HepG2 (cell line): ENCODE data around the gene IMPACT. TPM values are rescaled to one million over a fixed set of nuclear protein-coding genes. Genes with fewer than 3 reads are reported as not detected.

Experiments
- AGO2 ChIP-seq: fragments of 200-400 bp; formaldehyde crosslinking; optimal IDR thresholded peaks from 2 replicates; pipeline ENCODE3; 2017; ENCODE audit warnings: mild to moderate bottlenecking, low read depth, low read length, moderate library complexity
- CBX1 ChIP-seq: IDR thresholded peaks from one replicate; pipeline ENCODE4 v1.6.1; 2016; ENCODE audit warnings: antibody characterized with exemption, low read depth
- ELF1 ChIP-seq: sonication (generic); formaldehyde crosslinking; IDR thresholded peaks from 2 replicates; pipeline ENCODE4 v1.4.0; 2020; ENCODE audit warnings: missing genetic modification reagents
- GABPA ChIP-seq, 2 experiments: IDR thresholded peaks; 2 replicates each; pipeline ENCODE4 v1.6.1; 2011 to 2016; ENCODE audit warnings: low read depth in 2 of 2, low read length in 1 of 2, missing biosample characterization in 1 of 2, missing genetic modification characterization in 1 of 2
- IRX3 ChIP-seq: sonication (generic); formaldehyde crosslinking; IDR thresholded peaks from 2 replicates; pipeline ENCODE4 v1.8.1; 2023; ENCODE audit warnings: mild to moderate bottlenecking, low read depth, missing genetic modification reagents, borderline replicate concordance
- MXI1 ChIP-seq: IDR thresholded peaks from 3 replicates; pipeline ENCODE4 v1.6.1; 2012; ENCODE audit warnings: low read depth, low read length, inconsistent platforms, borderline replicate concordance
- NFRKB ChIP-seq: fragments of 450-650 bp; IDR thresholded peaks from 2 replicates; pipeline ENCODE4 v1.6.1; 2017
- NR2F2 ChIP-seq: IDR thresholded peaks from 2 replicates; pipeline ENCODE4 v1.6.1; 2012; ENCODE audit warnings: low read depth, inconsistent platforms, borderline replicate concordance
- ZBTB42 ChIP-seq: sonication (generic); formaldehyde crosslinking; IDR thresholded peaks from 2 replicates; pipeline ENCODE4 v1.5.0; 2020; ENCODE audit warnings: mild to moderate bottlenecking, missing genetic modification reagents
- ZNF12 ChIP-seq: sonication (generic); formaldehyde crosslinking; IDR thresholded peaks from 2 replicates; pipeline ENCODE4 v1.5.0; 2020; ENCODE audit warnings: missing genetic modification reagents
- ZNF367 ChIP-seq: sonication (generic); formaldehyde crosslinking; IDR thresholded peaks from 2 replicates; pipeline ENCODE4 v1.4.0; 2020; ENCODE audit warnings: missing genetic modification reagents, borderline replicate concordance
- ZNF441 ChIP-seq: sonication (generic); formaldehyde crosslinking; IDR thresholded peaks from 2 replicates; pipeline ENCODE4 v1.7.0; 2021; ENCODE audit warnings: missing genetic modification reagents, borderline replicate concordance
- ZNF607 ChIP-seq: sonication (generic); formaldehyde crosslinking; IDR thresholded peaks from 2 replicates; pipeline ENCODE4 v1.5.1; 2020; ENCODE audit warnings: missing genetic modification reagents, mild to moderate bottlenecking, borderline replicate concordance
- ZNF773 ChIP-seq: sonication (generic); formaldehyde crosslinking; IDR thresholded peaks from 2 replicates; pipeline ENCODE4 v1.4.0; 2020; ENCODE audit warnings: missing genetic modification reagents, borderline replicate concordance
- ZNF879 ChIP-seq: sonication (generic); formaldehyde crosslinking; IDR thresholded peaks from 2 replicates; pipeline ENCODE4 v1.8.1; 2023; ENCODE audit warnings: missing genetic modification reagents
- ZNF883 ChIP-seq: sonication (generic); formaldehyde crosslinking; IDR thresholded peaks from 2 replicates; pipeline ENCODE4 v1.5.1; 2020; ENCODE audit warnings: mild to moderate bottlenecking, missing genetic modification reagents; ENCODE audit errors: not compliant biosample characterization
- polyA plus RNA-seq, 8 experiments: library from polyadenylated mRNA; depleted of rRNA in 3 of 8; stranded (reverse) in 7 of 8; unstranded in 1 of 8; fragments of >200 nt; fragmentation: Illumina TruSeq in 4 of 8; extraction: Trizol in 4 of 8; gene quantifications; 2 replicates each; pipeline versions ENCODE4 v1.2.1 to v1.2.3, GENCODE V29; 2011 to 2016; ENCODE audit warnings: low read depth in 4 of 8, missing spikeins in 1 of 8, mixed read lengths in 1 of 8; ENCODE audit not compliant: insufficient read depth in 1 of 8
- total RNA-seq, 5 experiments: library from RNA; depleted of rRNA; stranded (reverse); fragments of >200 nt; fragmentation: Illumina TruSeq; extraction: Trizol; gene quantifications; 2 replicates each; pipeline ENCODE4 v1.2.3, GENCODE V29; 2016; ENCODE audit warnings: low read depth in 1 of 5
- TF ChIP-seq, protein P1 (sequence below): IDR thresholded peaks from 2 replicates; pipeline ENCODE4 v1.6.1; 2016; ENCODE audit warnings: missing compliant biosample characterization, missing genetic modification reagents, borderline replicate concordance
- TF ChIP-seq, protein P2 (sequence below): sonication (generic); formaldehyde crosslinking; IDR thresholded peaks from 2 replicates; pipeline ENCODE4 v1.8.0; 2022; ENCODE audit warnings: missing genetic modification reagents, low read depth, mild to moderate bottlenecking, borderline replicate concordance
- TF ChIP-seq, protein P3 (sequence below): sonication (generic); formaldehyde crosslinking; IDR thresholded peaks from one replicate; pipeline ENCODE4 v1.5.1; 2020; ENCODE audit warnings: mild to moderate bottlenecking, missing genetic modification reagents; ENCODE audit errors: not compliant biosample characterization

The IMPACT gene
- total and polyA plus RNA-seq, 2 of the 13 experiments (the other 11 are each of a cell fraction or from before 2014, with no cell fraction given) = 5.0 to 7.7 TPM

DNA sequence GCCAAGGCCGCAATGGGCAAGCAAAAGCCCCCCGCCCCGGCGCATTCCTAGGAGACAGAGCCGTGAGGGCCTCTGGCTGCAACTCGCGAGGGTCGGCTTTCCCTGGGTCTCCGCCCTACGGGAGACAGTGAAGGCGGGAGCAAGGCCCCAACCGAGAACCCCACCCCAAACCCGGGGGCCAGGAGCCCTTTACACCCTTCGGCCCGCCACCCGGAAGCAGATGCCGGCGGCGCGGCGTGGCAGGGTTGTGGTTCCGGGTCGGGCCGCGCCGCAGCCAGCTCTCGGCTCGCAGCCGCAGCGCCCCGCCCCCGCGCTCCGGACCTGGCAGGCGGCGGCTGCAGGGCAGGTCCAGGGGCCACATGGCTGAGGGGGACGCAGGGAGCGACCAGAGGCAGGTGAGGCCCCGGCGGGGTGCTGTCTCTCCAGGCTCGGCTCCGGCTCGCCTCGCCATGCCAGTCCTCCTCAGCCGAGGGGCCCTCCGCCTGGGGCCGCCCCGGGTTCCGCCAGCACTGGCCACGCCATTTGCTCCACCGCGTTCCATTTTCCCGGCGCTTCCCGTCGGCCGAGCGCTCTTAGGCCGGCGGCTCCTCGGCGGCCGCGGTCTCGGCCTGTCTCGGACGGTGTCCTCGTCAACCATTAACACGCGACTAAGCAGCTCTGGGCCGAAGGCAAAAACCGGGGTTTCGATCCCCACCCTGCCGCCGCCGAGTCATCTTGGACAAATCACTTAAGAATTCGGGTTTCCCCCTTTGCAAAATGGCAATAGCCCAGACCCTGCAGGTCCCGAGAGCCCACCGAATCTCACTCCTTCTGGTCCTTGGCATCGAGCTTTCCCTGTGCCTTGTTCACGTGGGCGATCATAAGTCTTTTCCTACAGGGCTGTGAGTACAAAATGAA is at the start of gene IMPACT (continued):
- TF ChIP-seq, protein P1, sequence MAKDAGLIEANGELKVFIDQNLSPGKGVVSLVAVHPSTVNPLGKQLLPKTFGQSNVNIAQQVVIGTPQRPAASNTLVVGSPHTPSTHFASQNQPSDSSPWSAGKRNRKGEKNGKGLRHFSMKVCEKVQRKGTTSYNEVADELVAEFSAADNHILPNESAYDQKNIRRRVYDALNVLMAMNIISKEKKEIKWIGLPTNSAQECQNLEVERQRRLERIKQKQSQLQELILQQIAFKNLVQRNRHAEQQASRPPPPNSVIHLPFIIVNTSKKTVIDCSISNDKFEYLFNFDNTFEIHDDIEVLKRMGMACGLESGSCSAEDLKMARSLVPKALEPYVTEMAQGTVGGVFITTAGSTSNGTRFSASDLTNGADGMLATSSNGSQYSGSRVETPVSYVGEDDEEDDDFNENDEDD (CRISPR knock-in tag) = peak; percentile 43; the same call in 1 of the 2 replicates
- TF ChIP-seq ZNF12 (CRISPR knock-in tag) (no peak), ZNF441 (peak; percentile 48; the same call in 1 of the 2 replicates), AGO2 (peak; percentile 49), ELF1 (CRISPR knock-in tag) (no peak), NFRKB (no peak), ZNF773 (CRISPR knock-in tag) (no peak), ZNF879 (CRISPR knock-in tag) (no peak), ZNF883 (CRISPR knock-in tag) (no peak), ZBTB42 (CRISPR knock-in tag) (no peak), ZNF607 (no peak; the same call in 1 of the 2 replicates), IRX3 (CRISPR knock-in tag) (0 out of 2 replicates have a peak, but pooled peaks have one; percentile 75), MXI1 (peak; percentile 58; the same call in 1 of the 3 replicates), NR2F2 (no peak), GABPA (IDR thresholded peaks at IDR 0.05; ENCODE audit: low read depth, low read length) (peak; percentile 99), GABPA (CRISPR knock-in tag; IDR thresholded peaks at IDR 0.05; ENCODE audit: low read depth) (peak; percentile 90), CBX1 (no peak), ZNF367 (CRISPR knock-in tag) (no peak)
- TF ChIP-seq, protein P2, sequence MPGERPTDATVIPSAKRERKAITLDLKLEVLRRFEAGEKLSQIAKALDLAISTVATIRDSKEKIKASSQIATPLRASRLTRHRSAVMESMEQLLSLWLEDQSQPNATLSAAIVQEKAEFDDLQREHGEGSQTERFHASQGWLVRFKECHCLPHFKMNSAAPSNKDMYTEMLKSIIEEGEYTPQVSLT = no peak
- TF ChIP-seq, protein P3, sequence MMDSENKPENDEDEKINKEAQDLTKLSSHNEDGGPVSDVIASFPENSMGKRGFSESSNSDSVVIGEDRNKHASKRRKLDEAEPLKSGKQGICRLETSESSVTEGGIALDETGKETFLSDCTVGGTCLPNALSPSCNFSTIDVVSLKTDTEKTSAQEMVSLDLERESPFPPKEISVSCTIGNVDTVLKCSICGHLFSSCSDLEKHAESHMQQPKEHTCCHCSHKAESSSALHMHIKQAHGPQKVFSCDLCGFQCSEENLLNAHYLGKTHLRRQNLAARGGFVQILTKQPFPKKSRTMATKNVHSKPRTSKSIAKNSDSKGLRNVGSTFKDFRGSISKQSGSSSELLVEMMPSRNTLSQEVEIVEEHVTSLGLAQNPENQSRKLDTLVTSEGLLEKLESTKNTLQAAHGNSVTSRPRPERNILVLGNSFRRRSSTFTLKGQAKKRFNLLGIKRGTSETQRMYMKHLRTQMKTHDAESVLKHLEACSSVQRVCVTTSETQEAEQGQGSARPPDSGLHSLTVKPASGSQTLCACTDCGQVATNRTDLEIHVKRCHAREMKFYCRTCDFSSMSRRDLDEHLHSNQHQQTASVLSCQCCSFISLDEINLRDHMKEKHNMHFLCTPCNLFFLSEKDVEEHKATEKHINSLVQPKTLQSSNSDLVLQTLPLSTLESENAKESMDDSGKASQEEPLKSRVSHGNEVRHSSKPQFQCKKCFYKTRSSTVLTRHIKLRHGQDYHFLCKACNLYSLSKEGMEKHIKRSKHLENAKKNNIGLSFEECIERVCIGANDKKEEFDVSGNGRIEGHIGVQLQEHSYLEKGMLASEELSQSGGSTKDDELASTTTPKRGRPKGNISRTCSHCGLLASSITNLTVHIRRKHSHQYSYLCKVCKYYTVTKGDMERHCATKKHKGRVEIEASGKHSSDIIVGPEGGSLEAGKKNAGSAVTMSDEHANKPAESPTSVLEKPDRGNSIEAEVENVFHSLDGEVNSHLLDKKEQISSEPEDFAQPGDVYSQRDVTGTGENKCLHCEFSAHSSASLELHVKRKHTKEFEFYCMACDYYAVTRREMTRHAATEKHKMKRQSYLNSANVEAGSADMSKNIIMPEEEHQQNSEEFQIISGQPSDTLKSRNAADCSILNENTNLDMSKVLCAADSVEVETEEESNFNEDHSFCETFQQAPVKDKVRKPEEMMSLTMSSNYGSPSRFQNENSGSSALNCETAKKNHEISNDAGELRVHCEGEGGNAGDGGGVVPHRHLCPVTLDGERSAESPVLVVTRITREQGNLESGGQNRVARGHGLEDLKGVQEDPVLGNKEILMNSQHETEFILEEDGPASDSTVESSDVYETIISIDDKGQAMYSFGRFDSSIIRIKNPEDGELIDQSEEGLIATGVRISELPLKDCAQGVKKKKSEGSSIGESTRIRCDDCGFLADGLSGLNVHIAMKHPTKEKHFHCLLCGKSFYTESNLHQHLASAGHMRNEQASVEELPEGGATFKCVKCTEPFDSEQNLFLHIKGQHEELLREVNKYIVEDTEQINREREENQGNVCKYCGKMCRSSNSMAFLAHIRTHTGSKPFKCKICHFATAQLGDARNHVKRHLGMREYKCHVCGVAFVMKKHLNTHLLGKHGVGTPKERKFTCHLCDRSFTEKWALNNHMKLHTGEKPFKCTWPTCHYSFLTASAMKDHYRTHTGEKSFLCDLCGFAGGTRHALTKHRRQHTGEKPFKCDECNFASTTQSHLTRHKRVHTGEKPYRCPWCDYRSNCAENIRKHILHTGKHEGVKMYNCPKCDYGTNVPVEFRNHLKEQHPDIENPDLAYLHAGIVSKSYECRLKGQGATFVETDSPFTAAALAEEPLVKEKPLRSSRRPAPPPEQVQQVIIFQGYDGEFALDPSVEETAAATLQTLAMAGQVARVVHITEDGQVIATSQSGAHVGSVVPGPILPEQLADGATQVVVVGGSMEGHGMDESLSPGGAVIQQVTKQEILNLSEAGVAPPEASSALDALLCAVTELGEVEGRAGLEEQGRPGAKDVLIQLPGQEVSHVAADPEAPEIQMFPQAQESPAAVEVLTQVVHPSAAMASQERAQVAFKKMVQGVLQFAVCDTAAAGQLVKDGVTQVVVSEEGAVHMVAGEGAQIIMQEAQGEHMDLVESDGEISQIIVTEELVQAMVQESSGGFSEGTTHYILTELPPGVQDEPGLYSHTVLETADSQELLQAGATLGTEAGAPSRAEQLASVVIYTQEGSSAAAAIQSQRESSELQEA (CRISPR knock-in tag) = no peak
